Fibroblast of skin of abdomen (primary cell): Measurements from ENCODE around the gene ARPC2.

ENCODE experiments used
- DNase-seq: peaks from one replicate; pipeline ENCODE4 v3.0.0-alpha.2; 2013

The ARPC2 gene

GRCh38 chr2:218217360-218218267, 625 bp downstream of the ARPC2 start:
- peak; percentile 28 for DNase-seq

- no peak for DNase-seq
Observed at GRCh38 chr2:218218268-218219185, 1.5 kb downstream of the ARPC2 start.

DNA sequence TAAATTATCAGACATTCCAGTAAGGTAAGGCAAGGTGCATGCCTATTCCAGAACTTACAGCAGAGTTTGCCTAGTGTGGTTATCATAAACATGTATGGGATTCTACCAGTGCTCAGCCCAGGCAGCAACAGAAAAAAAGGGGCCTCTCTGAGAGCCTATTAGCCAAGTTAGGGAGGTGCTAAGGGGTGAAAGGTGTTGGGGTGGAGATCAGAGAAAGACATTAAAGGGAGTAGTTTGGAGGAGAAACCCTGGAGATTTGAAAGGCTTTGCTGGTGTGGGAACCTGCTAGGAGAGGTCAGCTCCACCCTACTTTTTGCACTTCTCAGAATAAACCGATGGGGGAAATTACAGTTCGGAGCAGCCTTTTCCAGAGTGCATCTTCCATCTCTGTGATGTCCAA, 2.9 kb downstream of the ARPC2 start:
- no peak for DNase-seq

- no peak for DNase-seq
Observed at GRCh38 chr2:218221000-218221399, 4.0 kb downstream of the ARPC2 start.

DNA sequence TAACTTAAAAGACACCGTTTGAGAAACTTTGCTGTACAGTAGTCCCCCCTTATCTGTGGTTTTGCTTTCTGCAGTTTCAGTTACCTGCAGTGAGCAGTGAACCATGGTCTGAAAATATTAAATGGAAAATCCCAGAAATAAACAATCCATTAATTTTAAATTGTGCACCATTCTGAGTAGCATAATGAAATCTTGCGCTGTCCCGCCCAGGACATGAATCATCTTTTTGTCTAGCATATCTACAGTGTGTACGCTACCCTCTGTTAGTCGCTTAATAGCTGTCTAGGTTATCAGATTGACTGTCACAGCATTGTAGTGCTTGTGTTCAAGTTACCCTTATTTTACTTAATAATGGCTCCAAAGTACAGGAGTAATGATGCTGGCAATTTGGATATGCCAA, 6.1 kb downstream of the ARPC2 start:
- DNase-seq: no peak

GRCh38 chr2:218224186-218224585, 7.2 kb downstream of the ARPC2 start:
- no peak for DNase-seq

- DNase-seq: no peak
Observed at GRCh38 chr2:218226903-218227302, 9.9 kb downstream of the ARPC2 start.

DNA sequence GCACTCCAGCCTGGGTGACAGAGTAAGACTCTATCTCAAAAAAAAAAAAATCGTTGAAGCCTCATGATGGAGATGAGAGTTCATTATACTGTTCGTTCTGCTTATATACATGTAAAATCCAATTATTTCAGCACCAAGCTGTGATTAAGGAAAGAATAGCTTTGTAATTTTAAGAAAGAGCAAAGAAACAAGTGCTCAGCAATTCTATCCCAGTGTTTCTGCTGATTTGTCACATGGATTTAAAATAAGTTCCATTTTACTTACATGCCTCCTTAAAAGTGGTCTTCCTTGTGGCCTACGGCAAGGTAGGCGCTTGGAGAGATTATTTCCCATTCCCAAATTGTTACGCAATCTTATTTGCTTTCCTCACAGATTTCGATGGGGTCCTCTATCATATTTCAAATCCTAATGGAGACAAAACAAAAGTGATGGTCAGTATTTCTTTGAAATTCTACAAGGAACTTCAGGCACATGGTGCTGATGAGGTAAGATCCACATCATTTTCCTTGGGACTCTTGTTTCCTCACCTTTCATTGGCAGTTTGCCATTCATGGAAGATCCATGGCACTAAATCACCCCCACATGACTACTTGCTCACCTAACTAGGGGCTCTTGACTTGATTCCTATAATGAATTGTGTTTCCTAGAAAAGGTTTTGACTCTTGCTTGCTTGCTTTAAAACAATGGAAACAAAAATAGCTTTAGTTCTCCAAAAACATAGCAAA, 11.5 kb downstream of the ARPC2 start:
- DNase-seq: no peak

- peak; percentile 88 for DNase-seq
Observed at GRCh38 chr2:218229239-218229638, 12.2 kb downstream of the ARPC2 start.

GRCh38 chr2:218229851-218230250, 12.9 kb downstream of the ARPC2 start:
- peak; percentile 31 for DNase-seq

GRCh38 chr2:218230882-218231281, 13.9 kb downstream of the ARPC2 start:
- DNase-seq: no peak

- DNase-seq: no peak
Observed at GRCh38 chr2:218233543-218233942, 16.6 kb downstream of the ARPC2 start.

DNA sequence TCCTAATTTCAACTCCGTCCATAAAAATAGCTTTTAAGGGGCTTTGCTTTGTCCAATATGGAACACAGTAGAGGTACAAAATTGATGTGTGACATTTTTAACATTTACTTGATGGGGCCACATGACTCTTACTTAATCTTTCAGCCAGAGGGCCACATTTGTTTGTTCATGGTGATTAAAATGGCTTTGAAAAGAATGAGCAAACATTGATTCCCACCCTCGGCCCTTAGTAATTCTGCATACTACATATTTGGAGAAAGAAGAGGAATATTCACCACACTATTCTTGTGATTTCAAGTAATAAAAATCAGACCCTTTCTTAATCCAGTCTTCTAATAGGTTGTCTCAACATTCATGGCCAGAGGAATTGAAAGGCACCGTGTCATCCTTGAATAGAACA, 17.5 kb downstream of the ARPC2 start:
- no peak for DNase-seq

GRCh38 chr2:218235017-218235416, 18.0 kb downstream of the ARPC2 start:
- DNase-seq: no peak

DNA sequence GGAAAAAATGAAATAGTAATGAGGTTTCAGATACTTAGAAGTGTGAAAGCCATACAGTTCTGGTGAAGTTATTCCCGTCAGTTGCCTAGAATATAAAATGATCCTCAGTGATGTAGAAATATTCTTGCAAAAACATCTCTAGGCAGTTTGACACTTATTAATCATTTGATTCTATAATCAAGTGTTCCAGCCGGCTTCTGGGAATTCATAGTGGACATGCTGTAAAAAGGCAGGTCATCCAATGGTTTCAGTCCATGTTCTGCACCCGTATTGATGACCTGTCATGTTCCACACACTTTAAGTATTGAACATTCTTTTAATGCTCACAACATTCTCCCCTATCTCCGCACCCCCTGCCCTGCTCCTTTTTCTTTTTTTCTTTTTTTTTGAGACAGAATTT, 19.8 kb downstream of the ARPC2 start:
- no peak for DNase-seq

DNA sequence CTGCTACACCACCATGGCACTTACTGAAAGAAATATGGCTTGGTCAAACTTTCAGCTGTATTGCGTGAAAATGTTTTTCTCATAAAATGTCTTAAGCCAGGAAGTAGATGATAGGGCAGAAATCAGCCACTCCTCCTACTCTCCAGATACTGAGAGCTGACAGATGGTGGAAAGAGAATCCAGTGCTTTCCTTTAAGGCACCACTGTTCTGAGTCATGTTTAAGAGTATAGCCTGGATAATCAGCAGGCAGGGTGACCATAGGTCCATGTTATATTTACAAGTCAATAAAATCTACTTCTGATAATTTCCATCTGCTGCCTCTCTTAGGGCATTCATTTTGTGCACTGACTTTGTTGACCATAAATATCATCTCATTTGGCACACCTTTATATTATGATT, 21.9 kb downstream of the ARPC2 start:
- DNase-seq: no peak

DNA sequence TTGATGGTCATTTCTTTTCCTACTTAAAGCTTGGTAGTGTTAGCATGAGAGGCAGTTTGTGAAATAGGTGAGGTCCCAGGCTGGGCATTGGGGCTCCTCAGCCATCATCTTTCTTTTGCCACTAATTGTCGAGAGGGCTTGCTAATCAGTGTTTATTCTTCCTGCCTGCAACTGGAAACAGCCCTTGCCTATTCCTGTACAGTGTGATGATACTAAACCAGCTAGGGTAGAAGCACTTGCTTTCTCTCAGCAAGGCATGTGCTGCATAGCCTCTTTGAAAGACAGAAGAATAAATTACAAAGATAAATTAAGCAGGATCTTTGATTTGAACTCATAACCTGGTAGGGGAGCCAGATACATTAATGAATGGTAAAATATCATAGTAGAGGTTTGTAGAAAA, 27.2 kb downstream of the ARPC2 start:
- no peak for DNase-seq

- no peak for DNase-seq
Observed at GRCh38 chr2:218244665-218245064, 27.7 kb downstream of the ARPC2 start.

GRCh38 chr2:218245214-218245613, 28.2 kb downstream of the ARPC2 start:
- no peak for DNase-seq

GRCh38 chr2:218249691-218250090, 32.7 kb downstream of the ARPC2 start:
- DNase-seq: no peak

DNA sequence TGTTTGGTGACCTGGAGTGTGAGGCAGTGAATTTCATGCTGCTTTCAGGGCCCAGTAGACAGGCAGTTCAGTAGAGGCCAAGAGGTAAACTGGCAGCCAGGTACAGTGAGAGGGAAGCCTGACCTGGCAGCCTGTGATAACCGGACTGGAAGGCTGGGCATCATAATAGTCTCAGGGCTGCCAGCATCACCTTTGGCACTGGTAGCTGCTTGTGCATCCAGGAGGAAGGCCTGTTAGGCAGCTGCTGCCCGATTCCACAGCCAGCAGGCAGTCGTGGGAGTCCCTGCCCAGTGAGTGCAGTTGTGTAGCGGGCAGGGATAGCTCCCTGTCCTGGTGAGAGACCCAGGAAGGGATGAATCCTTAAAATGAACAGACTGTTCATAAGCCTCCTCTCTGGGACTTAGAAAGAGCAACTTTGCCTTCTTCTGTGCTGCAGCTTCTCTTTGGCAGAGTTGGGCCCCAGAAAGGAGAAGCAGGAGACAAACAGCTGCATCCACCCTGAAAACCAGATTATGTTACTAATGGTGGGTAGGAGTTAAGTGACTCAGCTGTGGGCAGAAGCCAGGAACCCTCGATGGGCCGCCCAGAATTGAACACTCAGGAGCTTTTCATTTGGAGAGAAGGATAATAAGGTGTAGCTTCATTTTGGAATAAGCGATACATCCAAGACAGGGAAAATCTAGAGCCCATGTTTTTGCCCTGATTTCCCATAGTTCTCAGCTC, 35.7 kb downstream of the ARPC2 start:
- DNase-seq: no peak

GRCh38 chr2:218253232-218253625, 36.2 kb downstream of the ARPC2 start:
- DNase-seq: no peak
